ENCODE results near the gene KIF11.
"Not testable (repeated sequence)": the region's sequence is repeated elsewhere in the genome, so short reads cannot be mapped to it uniquely, and the experiment has no call there.

KIF11 gene

DNA sequence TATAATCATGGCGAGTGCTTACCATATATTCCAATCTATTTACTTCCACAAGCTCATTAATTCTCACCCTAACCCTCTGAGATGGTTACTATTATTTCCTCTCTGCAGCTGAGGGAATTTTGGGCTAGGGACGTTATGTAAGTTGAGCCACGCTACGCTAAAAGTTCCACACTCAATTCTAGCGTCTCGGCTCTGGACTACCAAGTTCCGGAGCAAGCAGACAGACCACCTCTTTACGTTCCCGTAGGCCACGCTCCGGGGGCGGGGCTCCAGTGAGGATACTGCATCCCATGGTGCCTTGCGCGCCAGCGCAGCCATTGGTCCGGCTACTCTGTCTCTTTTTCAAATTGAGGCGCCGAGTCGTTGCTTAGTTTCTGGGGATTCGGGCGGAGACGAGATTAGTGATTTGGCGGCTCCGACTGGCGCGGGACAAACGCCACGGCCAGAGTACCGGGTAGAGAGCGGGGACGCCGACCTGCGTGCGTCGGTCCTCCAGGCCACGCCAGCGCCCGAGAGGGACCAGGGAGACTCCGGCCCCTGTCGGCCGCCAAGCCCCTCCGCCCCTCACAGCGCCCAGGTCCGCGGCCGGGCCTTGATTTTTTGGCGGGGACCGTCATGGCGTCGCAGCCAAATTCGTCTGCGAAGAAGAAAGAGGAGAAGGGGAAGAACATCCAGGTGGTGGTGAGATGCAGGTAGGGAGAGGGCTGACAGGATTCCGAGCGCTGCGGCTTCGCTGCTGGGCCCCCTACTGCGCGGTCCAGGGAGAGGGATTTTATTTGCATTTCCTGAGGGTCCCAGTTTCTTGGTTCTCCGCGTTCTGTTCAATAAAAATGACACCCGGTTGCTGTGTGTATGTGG is at the start of gene KIF11:
KIF11 (plus strand) TSS at position 370 of the 858 bp plus-strand sequence; CDS start at position 616, 246 bp downstream.
- peak; percentile 96 for DNase-seq (ENCODE audit: low spot score)

DNA sequence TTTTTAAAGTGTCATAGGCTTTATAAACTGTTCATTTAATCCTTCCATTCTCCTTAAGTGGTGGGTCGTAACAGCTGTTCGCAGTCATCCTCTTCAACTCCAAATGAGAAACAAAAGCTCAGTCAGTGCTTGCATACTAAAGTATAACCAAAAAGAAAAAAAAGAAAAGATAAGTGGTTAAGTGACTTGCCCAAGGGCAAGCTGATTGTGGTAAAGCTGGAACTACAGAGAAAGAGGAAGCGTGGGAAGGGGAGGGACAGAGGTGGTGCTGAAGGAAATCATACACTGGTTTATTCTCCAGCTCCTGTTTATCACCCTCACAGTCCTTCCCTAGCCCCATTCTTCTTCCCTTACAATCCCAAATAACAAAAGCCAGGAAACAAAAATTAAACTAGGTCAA is 48.6 kb upstream of the KIF11 start:
- no peak for DNase-seq (ENCODE audit: low spot score)

DNA sequence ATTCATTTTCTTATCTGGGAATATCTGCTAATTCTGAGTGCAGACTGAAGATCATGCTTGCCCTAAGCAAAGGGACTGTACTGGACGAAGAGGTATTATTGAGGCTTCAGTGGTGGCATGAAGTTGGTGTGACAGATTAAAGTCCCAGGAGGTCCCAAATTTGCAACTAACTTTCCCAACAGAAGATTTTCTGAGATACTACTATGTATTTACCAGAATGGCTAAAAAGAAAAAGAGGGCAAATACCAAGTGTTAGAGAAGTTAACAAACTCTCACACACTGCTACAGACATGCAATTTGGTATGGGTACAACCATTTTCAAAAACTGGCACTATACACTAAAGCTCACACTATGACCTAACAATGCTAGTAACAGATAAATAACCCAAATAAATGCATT is 47.4 kb upstream of the KIF11 start:
- DNase-seq (ENCODE audit: low spot score), result no peak

DNA sequence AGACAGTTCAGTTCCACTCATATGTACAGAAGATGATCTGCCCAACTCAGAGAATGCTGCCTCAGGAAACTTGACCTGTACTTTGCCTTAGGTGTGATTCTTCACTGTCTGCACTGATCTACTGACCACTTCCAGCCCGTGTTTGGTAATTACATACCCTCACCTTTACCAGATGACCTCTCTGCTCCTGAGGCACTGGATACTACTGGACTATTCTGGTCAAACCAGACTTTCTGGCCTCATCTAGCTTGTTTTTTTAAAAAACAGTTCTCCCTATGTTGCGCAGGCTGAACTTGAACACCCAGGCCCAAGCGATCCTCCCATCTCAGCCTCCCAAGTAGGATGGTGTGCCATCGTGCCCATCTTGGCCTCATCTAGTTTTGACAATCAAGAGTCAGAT is 45.3 kb upstream of the KIF11 start:
- DNase-seq (ENCODE audit: low spot score), result no peak

DNA sequence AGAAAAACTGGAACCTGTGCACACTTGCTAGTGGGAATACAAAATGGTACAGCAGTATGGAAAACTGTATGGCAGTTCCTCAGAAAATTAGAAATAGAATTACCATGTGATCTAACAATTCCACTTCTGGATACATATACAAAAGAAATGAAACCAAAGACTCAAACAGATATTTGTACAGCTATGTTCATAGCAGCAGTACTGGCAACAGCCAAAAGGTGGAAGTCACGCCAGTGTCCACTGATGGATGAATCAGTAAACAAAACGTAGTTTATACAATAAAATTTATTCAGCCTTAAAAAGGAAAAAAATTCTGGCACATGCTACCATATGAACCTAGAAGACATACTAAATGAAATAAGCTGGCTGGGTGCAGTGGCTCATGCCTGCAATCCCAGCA is 42.0 kb upstream of the KIF11 start:
- no peak for DNase-seq (ENCODE audit: low spot score)

DNA sequence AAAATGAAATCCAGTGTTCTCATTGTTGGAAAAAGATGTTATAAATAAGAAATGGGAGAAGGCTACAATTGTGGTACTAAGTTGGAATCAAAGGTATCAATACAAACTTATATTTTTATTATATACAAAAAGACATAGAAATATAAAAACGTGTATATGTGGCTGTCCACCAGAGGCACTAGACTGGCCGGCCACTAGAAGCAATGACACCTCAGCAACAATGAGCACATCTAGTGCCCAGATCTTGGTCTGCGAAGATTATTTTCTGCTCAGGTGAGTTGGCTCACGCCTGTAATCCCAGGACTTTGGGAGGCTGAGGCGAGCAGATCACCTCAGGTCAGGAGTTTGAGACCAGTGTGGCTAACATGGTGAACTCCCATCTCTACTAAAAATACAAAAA is 40.6 kb upstream of the KIF11 start:
- DNase-seq (ENCODE audit: low spot score), result no peak

DNA sequence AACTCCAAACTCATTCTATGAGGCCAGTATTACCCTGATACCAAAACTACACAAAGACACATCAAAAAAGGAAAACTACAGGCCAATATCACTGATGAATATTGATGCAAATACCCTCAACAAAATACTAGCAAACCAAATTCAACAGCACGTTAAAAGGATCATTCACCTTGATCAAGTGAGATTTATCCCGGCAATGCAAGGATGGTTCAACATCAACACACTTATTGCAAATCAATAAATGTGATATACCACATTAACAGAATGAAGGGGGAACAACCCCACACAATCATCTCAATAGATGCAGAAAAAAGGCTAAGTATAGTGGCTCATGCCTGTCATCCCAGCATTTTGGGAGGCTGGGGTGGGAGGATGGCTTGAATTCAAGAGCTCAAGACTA is 39.0 kb upstream of the KIF11 start:
- no peak for DNase-seq (ENCODE audit: low spot score)

DNA sequence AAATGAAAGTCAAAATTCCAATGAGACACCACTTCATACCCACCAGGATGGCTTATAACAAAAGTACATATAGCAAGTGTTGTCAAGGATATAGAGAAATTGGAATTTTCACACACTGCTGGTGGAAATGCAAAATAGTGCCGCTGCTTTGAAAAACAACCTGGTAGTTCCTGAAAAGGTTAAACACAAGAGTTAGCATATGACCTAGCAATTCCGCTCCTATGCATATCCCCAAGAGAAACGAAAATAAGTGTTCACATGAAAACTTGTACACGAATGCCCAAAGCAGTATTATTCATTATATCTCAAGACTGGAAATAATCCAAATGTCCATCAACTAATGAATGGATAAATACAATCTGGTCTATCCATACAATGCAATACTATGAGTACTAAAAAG is 33.9 kb upstream of the KIF11 start:
- DNase-seq (ENCODE audit: low spot score), result no peak

DNA sequence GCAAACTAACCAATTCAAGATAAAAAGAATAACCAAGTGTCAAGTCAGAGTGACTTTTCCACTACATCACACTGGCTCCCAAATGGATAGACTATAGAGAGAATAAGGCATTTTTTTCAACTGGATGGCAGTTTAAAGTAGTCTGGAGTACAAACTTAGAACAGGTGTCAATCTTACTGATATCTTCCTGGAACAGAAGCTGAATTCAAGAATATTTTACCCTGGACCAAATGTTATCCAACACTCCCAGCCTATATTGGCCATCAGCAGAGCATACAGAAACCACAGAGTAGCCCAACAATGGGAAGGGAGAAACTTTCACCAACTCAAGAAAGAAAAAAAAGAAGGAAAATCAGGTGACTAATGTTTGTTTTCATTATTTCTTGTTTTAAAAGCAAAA is 30.5 kb upstream of the KIF11 start:
- DNase-seq (ENCODE audit: low spot score), result no peak

DNA sequence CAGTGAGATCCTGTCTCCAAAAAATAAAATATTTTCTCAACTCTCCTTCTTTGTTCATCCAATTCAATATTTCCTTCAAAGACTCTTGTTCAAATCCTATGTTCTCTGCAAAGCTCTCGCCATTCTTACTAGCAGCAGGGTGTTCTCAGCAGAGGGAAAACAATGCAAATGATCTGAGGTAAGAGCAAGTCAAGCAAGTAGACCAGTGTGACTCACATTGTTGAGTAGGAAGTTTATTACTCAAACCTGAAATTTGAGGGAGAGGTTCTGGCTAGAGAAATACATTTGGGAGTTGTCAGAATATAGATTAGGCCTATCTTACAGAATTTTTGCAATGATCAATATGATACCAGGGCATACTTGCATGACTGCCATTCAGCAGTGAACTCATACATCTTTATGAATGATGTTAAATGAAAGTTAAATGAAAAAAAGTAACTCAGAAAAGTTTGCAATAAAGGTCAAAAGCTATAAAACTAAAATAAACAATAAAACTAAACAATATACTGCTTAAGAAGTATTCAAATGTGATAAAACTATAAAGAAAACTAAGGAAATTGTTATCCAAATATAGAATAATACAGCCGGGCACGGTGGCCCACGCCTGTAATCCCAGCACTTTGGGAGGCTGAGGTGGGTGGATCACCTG is 24.9 kb upstream of the KIF11 start:
- DNase-seq (ENCODE audit: low spot score), result no peak

DNA sequence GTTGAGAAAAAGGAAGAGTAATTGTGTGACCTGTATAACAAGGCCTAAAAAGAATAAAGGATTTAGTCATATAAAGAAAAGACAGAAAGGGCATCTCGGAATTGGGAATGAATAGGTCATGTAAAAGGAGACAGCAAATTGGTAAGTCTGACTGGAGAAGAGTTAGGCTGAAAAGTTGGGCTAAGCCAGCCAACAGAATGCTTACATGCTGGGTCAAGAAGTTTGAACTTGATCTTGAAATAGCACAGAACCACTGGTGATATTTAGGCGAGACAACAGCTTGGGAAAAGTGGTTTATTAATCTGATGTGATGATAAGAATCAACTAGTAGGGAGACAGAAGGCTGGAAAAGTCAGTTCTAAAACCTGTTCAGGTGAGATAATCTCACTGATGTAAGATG is 23.9 kb upstream of the KIF11 start:
- no peak for DNase-seq (ENCODE audit: low spot score)

DNA sequence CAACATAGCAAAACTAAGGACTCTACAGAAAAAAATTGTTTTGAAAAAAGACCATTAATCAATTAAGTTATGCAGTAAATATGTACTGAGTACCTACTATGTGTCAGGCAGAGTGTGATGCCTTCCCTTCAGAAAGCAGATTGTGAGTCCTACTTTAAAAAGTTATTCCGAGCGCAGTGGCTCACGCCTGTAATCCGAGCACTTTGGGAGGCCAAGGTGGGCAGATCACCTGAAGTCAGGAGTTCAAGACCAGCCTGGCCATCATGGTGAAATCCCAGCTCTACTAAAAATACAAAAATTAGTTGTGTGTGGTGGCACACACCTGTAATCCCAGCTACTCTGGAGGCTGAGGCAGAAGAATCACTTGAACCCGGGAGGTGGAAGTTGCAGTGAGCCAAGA is 23.3 kb upstream of the KIF11 start:
- not testable (repeated sequence) for DNase-seq (ENCODE audit: low spot score)

DNA sequence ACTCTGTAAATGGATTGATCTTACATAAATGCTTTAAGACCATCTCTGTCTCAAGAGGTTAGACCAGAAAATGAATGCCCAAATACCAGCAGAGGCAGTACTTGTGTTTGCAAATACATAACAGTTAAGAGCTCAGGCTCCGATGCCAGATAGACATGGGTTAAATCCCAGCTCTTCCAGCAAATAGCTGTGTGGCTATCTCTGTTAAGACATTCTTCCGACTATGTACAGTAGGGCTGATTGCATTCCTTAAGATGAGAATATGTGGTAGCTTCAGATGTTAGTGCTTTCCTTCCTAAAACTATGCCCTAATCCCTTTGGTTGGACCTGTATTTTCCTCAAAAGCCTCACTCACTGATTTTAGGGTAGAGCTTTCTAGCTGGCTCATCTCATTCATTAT is 21.3 kb upstream of the KIF11 start:
- no peak for DNase-seq (ENCODE audit: low spot score)

DNA sequence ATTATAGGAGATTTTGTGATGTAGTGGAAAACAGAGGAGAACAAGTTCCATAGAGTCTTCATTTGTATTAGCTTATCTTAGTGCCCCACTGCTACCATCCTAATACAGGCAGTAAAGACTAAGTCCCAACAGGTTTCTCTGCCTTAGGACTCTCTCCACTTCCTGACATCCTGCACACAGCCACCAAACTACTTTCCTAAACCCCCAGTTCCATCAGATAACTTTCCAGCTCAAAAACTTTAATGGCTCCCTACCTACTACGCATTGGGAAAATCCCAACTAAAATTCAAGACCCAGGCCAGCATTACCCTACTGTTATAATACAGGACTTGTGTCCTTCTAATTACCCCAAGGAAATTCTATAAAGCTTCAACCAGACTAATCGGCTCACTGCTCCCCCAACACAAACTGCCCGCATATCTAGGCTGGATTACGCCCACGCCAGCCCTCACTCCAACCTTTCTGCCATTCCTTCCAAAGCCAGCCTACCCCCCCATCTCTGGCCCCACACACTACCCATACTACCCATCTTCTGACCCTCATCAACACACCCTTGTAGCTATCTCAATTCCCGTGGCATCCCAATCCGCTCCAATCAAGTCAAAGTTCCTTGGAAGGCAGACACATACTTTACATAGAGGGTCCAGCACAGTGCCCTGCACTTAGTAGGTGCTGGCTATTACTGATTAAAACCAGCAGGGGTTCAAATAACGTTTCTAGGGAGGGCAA is 20.4 kb upstream of the KIF11 start:
- no peak for DNase-seq (ENCODE audit: low spot score)

DNA sequence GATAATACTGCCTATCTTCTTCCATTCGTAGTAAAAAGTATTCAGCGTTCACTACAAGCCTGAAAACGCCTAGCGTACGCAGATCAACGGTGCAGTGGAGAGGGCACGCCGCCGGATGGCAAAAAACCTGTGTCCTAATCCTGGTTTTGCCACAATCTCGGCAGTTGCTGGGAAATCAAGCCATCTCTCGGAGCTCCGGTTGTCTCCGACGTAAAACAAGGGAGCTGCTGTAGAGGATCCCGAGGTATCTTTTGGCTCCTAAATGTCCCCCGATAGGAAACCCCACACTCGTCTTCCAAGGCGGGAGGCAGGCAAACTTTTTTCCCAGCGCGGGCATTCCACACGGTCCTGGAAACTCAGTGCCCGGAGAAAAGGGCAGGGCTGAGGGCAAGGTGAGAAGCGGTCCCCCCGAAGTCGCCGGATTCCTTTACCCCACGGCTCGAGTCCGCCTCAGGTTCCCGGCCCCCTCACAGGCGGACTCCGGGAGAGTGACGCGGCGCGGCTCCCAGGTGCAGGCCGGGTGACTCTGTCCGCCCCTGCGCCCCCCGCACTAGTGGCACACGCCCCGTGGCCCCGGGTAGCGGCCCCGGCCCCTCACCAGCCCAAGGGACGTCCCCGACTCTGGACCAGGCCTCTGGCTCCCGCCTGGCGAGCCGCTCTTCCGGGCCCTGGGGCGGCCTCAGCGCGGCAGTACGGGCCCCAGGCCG is 19.7 kb upstream of the KIF11 start:
- peak; percentile 14 for DNase-seq (ENCODE audit: low spot score)

DNA sequence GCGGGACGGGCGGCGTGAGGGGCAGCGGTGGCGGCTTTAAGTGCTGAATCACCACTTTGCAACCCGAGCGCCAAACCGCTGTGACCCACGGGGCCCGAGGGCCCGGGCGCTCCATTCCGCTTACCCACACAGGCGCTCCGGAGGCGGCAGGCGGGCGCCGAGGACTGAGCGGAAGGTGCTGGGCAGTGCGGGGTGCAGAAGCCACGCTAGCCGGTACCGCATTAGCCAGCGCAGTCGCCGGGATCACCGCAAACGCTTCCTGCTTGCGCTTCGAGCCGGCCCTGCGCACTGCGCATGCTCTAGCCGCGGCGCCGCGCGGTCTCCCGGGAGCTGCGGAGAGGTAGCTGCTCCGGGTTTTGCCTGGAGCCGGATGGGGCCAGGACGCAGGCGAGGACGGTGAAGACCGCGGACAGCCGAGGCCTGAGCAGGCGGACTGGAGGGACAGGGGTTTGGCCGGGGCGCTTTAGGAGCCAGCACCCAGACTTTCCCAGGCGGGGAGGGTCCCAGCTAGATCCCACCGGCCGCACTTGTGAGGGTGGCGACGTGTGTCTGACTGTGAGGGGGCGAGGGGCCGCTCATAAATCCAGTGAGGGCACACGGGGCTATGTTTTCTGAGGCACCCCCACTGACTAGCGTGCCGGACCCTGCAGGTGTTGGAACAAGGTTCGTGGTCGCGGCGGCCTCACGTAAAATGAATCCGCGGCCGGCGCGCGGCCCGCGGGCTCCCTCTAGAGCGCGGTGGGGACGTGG is 19.0 kb upstream of the KIF11 start, which contains the start of gene IDE:
IDE (minus strand) TSS at position 296 of the 750 bp plus-strand sequence; CDS start at position 222, 74 bp downstream.
- DNase-seq (ENCODE audit: low spot score), result peak; percentile 84

DNA sequence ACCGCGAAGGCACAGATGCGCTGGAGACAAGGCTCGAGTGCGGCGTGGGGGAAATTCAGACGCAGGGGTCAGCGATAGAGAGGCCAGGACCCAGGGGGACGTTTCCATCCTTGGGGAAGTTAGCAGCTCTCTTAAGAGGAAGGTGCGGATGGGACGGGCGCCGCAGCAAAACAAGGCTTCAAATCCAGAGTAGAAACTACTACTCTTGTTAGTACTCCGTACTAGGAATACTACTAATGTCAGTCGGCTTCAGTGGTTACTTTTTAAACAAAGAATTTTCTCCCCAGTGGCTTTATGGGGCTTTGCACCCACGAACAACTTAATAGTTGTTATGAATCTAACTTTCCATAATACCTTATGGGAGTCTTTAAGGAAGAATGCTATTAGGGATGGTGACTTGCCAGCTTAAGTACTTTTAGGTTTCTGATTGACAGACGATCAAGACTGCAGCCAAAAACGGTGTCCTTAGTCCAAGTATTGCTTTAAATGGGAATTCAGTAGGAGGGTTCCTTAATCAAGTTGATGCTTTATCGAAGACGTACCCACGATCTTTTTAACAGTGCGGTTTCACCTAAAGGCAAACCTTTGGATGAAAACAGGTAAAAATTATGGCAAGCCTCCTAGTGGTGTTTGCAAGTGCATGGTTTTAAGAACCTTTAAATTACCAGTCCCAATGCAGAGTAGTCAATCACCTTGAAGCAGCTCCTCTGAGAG is 18.2 kb upstream of the KIF11 start:
- DNase-seq (ENCODE audit: low spot score), result no peak

DNA sequence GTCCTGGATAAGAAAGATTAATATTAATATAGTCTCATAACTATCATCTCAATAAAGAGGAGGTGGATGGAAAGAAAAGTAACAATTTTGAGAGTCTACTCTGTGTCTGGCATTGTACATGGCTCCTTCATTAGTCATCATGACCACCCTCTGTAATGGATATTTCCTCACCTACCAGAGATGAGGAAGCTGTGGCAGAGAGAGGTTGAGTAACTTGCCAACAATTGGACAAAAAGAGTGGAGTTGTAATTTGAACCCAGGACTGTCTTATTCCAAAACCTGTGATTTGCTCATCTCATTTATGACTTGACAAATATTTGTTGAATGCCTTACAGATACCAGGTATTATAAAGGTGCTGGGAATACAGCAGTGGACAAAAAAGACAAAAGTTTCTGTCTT is 17.0 kb upstream of the KIF11 start:
- no peak for DNase-seq (ENCODE audit: low spot score)

DNA sequence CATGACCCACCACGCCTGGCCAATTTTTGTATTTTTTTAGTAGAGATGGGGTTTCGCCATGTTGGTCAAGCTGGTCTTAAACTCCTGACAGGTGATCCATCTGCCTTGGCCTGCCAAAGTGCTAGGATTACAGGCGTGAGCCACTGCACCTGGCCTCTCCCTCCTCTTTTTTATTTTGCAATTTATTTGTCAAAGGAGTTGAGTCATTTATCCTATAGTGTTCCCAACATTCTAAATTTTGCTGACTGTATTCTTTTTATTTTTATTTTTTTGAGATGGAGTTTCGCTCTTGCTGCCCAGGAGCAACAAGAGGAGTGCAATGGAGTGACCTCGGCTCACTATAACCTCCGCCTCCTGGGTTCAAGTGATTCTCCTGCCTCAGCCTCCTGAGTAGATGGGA is 10.6 kb upstream of the KIF11 start:
- not testable (repeated sequence) for DNase-seq (ENCODE audit: low spot score)

DNA sequence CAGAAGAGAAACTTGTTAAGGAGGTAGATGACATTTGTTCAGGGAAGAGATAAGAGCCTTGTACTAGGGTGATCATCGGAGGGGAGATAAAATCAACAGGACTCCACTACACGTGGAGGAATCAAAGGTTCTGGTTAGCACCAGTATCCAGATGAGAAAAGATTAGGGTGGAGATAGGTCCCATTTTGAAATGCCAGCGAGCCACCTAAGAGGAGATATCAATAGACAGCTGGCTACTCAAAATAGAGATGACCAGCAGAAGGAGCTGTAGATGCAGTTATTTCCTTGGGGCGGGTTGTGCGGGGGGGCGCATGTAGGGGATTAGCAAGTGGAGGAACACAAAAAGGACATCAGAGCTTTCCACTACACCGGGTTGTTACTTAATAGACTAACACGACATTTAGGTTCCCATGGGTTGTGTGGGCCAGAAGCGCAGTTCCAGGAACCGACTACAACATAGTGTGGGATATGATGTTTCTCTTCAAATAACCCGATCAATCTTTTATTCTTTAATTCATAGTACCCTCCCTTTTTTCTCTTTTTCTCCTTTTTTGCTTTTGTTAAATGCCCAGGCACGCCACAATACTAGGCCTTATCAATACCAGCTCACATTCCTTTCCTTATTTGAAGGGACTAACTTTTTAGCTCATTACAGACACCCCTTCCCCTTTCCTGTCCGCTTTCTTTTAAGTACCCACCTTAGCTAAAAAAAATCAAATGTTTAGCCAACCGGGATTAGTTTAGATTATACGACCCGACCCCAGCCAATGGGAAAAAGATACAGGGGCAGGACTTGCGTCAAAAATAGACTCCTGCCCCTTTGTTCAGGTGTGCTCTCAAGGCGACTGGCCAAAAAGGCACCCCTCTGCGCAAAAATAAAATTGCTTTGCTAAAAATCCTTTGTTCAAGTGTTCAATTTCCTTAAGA is 2.0 kb upstream of the KIF11 start:
- peak; percentile 40 for DNase-seq (ENCODE audit: low spot score)

All from Ammon's horn (tissue), 1 donor.